Peyer's patch (tissue), 4 donors: Measurements from ENCODE around the gene KITLG.

ENCODE experiments used
- CTCF ChIP-seq, 6 experiments: fragments of 450-650 bp in 4 of 6; fragments of 200-600 bp in 2 of 6; sonication (generic) in 1 of 6; IDR thresholded peaks; one replicate each; pipeline ENCODE4 v1.5.1; 2017 to 2019; ENCODE audit warnings: antibody characterized with exemption in 6 of 6, mild to moderate bottlenecking in 3 of 6, moderate library complexity in 1 of 6
- POLR2A ChIP-seq, 2 donors: fragments of 450-650 bp; IDR thresholded peaks; one replicate each; pipeline ENCODE4 v1.5.1; 2017; ENCODE audit warnings: antibody characterized with exemption in 2 of 2, mild to moderate bottlenecking in 2 of 2, moderate library complexity in 2 of 2

DNA sequence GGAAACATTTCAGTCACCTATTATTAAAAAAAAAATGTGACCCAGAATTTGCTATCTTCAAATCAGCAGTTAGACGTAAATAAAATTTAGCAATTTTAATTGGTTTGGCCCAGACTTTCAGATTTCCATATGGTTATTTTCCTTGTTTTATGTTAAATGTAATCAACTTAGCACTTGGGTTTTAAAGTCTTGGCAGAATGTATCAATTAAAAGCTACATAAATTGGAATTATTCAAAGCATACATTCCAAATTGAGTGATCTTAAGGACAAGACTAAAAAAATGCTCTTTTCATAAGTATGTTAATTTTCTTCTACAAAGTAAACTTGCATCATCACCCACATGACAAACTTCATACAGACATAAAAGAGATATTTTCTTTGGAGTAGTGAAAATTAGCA, 3.4 kb downstream of the KITLG start:
- TF ChIP-seq CTCF (IDR thresholded peaks at IDR 0.05) = no peak
- TF ChIP-seq POLR2A (IDR thresholded peaks at IDR 0.05) = no peak
